Neural cell (in vitro differentiated cells): ENCODE data around the gene HEATR1. TPM values are rescaled to one million over a fixed set of nuclear protein-coding genes. Genes with fewer than 3 reads are reported as not detected.

ENCODE experiments used
- H2AFZ ChIP-seq: fragments of 200-600, 300-800 bp; sonication (generic), shearing (Covaris generic); 2 replicates; pipeline ENCODE4 v1.6.0; 2014; ENCODE audit warnings: low read depth, mild to moderate bottlenecking, antibody characterized with exemption, low read length, moderate library complexity
- H3F3A ChIP-seq: fragments of 200-600 bp; shearing (Covaris generic); 2 replicates; pipeline ENCODE4 v1.6.1; 2016; ENCODE audit warnings: mild to moderate bottlenecking, moderate library complexity, mixed read lengths, antibody characterized with exemption, low read length; ENCODE audit not compliant: insufficient read depth, poor library complexity, severe bottlenecking
- H3K27ac ChIP-seq: fragments of 200-600, 300-800 bp; sonication (generic), shearing (Covaris generic); 2 replicates; pipeline ENCODE4 v1.5.1; 2014; ENCODE audit warnings: mild to moderate bottlenecking, low read length, moderate library complexity
- H3K27me3 ChIP-seq: fragments of 300-800, 200-600 bp; sonication (generic), shearing (Covaris generic); 2 replicates; pipeline ENCODE4 v1.6.0; 2014; ENCODE audit warnings: mild to moderate bottlenecking, low read depth, low read length, moderate library complexity; ENCODE audit not compliant: insufficient read depth
- H3K36me3 ChIP-seq: fragments of 300-800, 200-600 bp; sonication (generic), shearing (Covaris generic); 2 replicates; pipeline ENCODE4 v1.5.1; 2014; ENCODE audit warnings: mild to moderate bottlenecking, antibody characterized with exemption, low read length, moderate library complexity; ENCODE audit not compliant: insufficient read depth
- H3K4me2 ChIP-seq: fragments of 300-800, 200-600 bp; sonication (generic), shearing (Covaris generic); 2 replicates; pipeline ENCODE4 v1.6.0; 2014; ENCODE audit warnings: mild to moderate bottlenecking, low read length
- H3K4me3 ChIP-seq: fragments of 300-800, 200-600 bp; sonication (generic), shearing (Covaris generic); 2 replicates; pipeline ENCODE4 v1.5.1; 2014; ENCODE audit warnings: mild to moderate bottlenecking, low read length, moderate library complexity
- H3K79me2 ChIP-seq: fragments of 200-600 bp; shearing (Covaris generic); replicated peaks from 2 replicates; pipeline ENCODE4 v1.6.0; 2014; ENCODE audit warnings: mild to moderate bottlenecking, low read length, moderate library complexity; ENCODE audit not compliant: insufficient read depth
- H3K9ac ChIP-seq: fragments of 300-800, 200-600 bp; sonication (generic), shearing (Covaris generic); 2 replicates; pipeline ENCODE4 v1.6.1; 2016; ENCODE audit warnings: mild to moderate bottlenecking, low read length, mixed read lengths
- H3K9me2 ChIP-seq: fragments of 200-600 bp; shearing (Covaris generic); 2 replicates; pipeline ENCODE4 v1.6.1; 2016; ENCODE audit warnings: mild to moderate bottlenecking, low read length, mixed read lengths; ENCODE audit not compliant: insufficient read depth
- H3K9me3 ChIP-seq: fragments of 200-600, 300-800 bp; sonication (generic), shearing (Covaris generic); 2 replicates; pipeline ENCODE4 v1.6.1; 2016; ENCODE audit warnings: mild to moderate bottlenecking, mixed run types, low read length, moderate library complexity, mixed read lengths
- H4K20me1 ChIP-seq: fragments of 200-600 bp; shearing (Covaris generic); 2 replicates; pipeline ENCODE4 v1.6.1; 2016; ENCODE audit warnings: mild to moderate bottlenecking, mixed run types; ENCODE audit not compliant: insufficient read depth
- CTCF ChIP-seq: fragments of 450-650 bp; IDR thresholded peaks from 2 replicates; pipeline ENCODE4 v1.5.1; 2014; ENCODE audit warnings: antibody characterized with exemption, mild to moderate bottlenecking, moderate library complexity; ENCODE audit not compliant: poor library complexity, severe bottlenecking
- EP300 ChIP-seq: fragments of 450-650 bp; conservative IDR thresholded peaks from 2 replicates; pipeline ENCODE4 v1.6.1; 2014; ENCODE audit warnings: antibody characterized with exemption, mild to moderate bottlenecking, moderate library complexity; ENCODE audit not compliant: poor library complexity, severe bottlenecking
- EZH2 ChIP-seq: fragments of 200-600, 300-800 bp; shearing (Covaris generic), sonication (generic); IDR thresholded peaks from 2 replicates; pipeline ENCODE4 v1.6.1; 2014; ENCODE audit warnings: antibody characterized with exemption, low read length, borderline replicate concordance, mild to moderate bottlenecking; ENCODE audit not compliant: insufficient read depth, poor library complexity, severe bottlenecking
- MXI1 ChIP-seq: fragments of 450-650 bp; conservative IDR thresholded peaks from 2 replicates; pipeline ENCODE4 v1.6.1; 2014; ENCODE audit warnings: antibody characterized with exemption, mild to moderate bottlenecking; ENCODE audit not compliant: poor library complexity, severe bottlenecking
- POLR2AphosphoS5 ChIP-seq: IDR thresholded peaks from 2 replicates; pipeline ENCODE4 v1.6.1; 2012
- RAD21 ChIP-seq: fragments of 450-650 bp; conservative IDR thresholded peaks from 2 replicates; pipeline ENCODE4 v1.6.1; 2014; ENCODE audit warnings: antibody characterized with exemption, mild to moderate bottlenecking, moderate library complexity
- REST ChIP-seq: IDR thresholded peaks from 2 replicates; pipeline ENCODE4 v1.6.1; 2012; ENCODE audit warnings: borderline replicate concordance
- SMC3 ChIP-seq: fragments of 450-650 bp; conservative IDR thresholded peaks from 2 replicates; pipeline ENCODE4 v1.6.1; 2014; ENCODE audit warnings: antibody characterized with exemption, mild to moderate bottlenecking, moderate library complexity; ENCODE audit not compliant: poor library complexity
- TAF1 ChIP-seq: IDR thresholded peaks from 2 replicates; pipeline ENCODE4 v1.6.1; 2012; ENCODE audit warnings: low read depth
- polyA plus RNA-seq: library from polyadenylated mRNA; depleted of rRNA; stranded (reverse); fragments of >200 nt; gene quantifications from 2 replicates; pipeline ENCODE4 v1.2.3, GENCODE V29; 2014

HEATR1 gene
- polyA plus RNA-seq, 1 donor from 2014 or later = 5.9 TPM

GRCh38 chr1:236518322-236518721 is 86.0 kb downstream of the HEATR1 start:
- Histone ChIP-seq H3K9ac (no peak overlapping the region), H3K27me3 (no peaks in the 10 kb centered on the region), H3K9me2 (no peaks in the 10 kb centered on the region), H4K20me1 (no peaks in the 10 kb centered on the region), H3K27ac (no peak overlapping the region), H2AFZ (no peak overlapping the region), H3K4me3 (no peak overlapping the region), H3F3A (no peaks in the 10 kb centered on the region), H3K79me2 (no peaks in the 10 kb centered on the region), H3K36me3 (no peaks in the 10 kb centered on the region), H3K9me3 (no peaks in the 10 kb centered on the region), H3K4me2 (no peak overlapping the region)
- no peak for TF ChIP-seq SMC3
- no peak for TF ChIP-seq REST
- TF ChIP-seq RAD21 = no peak
- TF ChIP-seq EP300 = no peak
- TF ChIP-seq EZH2 = no peak
- no peak for TF ChIP-seq TAF1
- no peak for TF ChIP-seq MXI1
- TF ChIP-seq CTCF = no peak
- no peak for TF ChIP-seq POLR2AphosphoS5

- H3K36me3 ChIP-seq = no peaks in the 10 kb centered on the region
- TF ChIP-seq REST (no peak), RAD21 (no peak), EP300 (no peak), EZH2 (no peak), TAF1 (no peak), POLR2AphosphoS5 (no peak), MXI1 (no peak), CTCF (no peak)
- H3K9me3 ChIP-seq = no peaks in the 10 kb centered on the region
- no peaks in the 10 kb centered on the region for H4K20me1 ChIP-seq
- H2AFZ ChIP-seq = no peak overlapping the region
- no peak overlapping the region for H3K9ac ChIP-seq
- H3K9me2 ChIP-seq = no peaks in the 10 kb centered on the region
- H3K27ac ChIP-seq = no peak overlapping the region
- H3K4me3 ChIP-seq = no peak overlapping the region
- no peaks in the 10 kb centered on the region for H3F3A ChIP-seq
- no peaks in the 10 kb centered on the region for H3K79me2 ChIP-seq
- H3K27me3 ChIP-seq = no peaks in the 10 kb centered on the region
- no peak overlapping the region for H3K4me2 ChIP-seq
Measured at GRCh38 chr1:236516929-236517704, 87.2 kb downstream of the HEATR1 start.
